GM18508 (cell line): Measurements from ENCODE around the gene PDE10A.
"Not testable (repeated sequence)": the region's sequence is repeated elsewhere in the genome, so short reads cannot be mapped to it uniquely, and the experiment has no call there.

Source experiments
- ATAC-seq: cut with Tn5 transposase; IDR thresholded peaks from one replicate; pipeline ENCODE4 v1.9.1; 2021; ENCODE audit warnings: moderate number of reproducible peaks; ENCODE audit not compliant: insufficient read depth, unreplicated experiment

Gene PDE10A

GRCh38 chr6:165634101-165634880 is 28.8 kb downstream of the PDE10A start:
- ATAC-seq, result no peak

GRCh38 chr6:165632194-165632593 is 30.8 kb downstream of the PDE10A start:
- ATAC-seq, result no peak

- no peak for ATAC-seq
Observed at GRCh38 chr6:165630544-165630953, 32.5 kb downstream of the PDE10A start.

GRCh38 chr6:165628955-165629354 is 34.1 kb downstream of the PDE10A start:
- ATAC-seq, result no peak

- ATAC-seq, result no peak
Observed at GRCh38 chr6:165627366-165627765, 35.7 kb downstream of the PDE10A start.

GRCh38 chr6:165626711-165627110 is 36.3 kb downstream of the PDE10A start:
- no peak for ATAC-seq

- ATAC-seq, result no peak
Observed at GRCh38 chr6:165624871-165625639, 38.0 kb downstream of the PDE10A start.

- ATAC-seq, result no peak
Observed at GRCh38 chr6:165621940-165622339, 41.1 kb downstream of the PDE10A start.

GRCh38 chr6:165618891-165619290 is 44.1 kb downstream of the PDE10A start:
- ATAC-seq, result not testable (repeated sequence)

- ATAC-seq, result no peak
Observed at GRCh38 chr6:165618241-165618640, 44.8 kb downstream of the PDE10A start.

GRCh38 chr6:165617528-165617927 is 45.5 kb downstream of the PDE10A start:
- no peak for ATAC-seq

- no peak for ATAC-seq
Observed at GRCh38 chr6:165616116-165616515, 46.9 kb downstream of the PDE10A start.

GRCh38 chr6:165615636-165616035 is 47.4 kb downstream of the PDE10A start:
- ATAC-seq, result no peak

GRCh38 chr6:165611294-165611693 is 51.7 kb downstream of the PDE10A start:
- ATAC-seq, result no peak

GRCh38 chr6:165608577-165608976 is 54.5 kb downstream of the PDE10A start:
- ATAC-seq, result not testable (repeated sequence)

GRCh38 chr6:165606740-165607008 is 56.4 kb downstream of the PDE10A start:
- ATAC-seq, result no peak

GRCh38 chr6:165605901-165606739 is 56.9 kb downstream of the PDE10A start:
- no peak for ATAC-seq

- no peak for ATAC-seq
Observed at GRCh38 chr6:165605182-165605875, 57.7 kb downstream of the PDE10A start.

GRCh38 chr6:165602291-165602690 is 60.8 kb downstream of the PDE10A start:
- ATAC-seq, result no peak

GRCh38 chr6:165600606-165601005 is 62.4 kb downstream of the PDE10A start:
- ATAC-seq, result no peak
